GM23338 (cell line): Measurements from ENCODE around the gene MYO1G.

ENCODE experiments used
- CTCF ChIP-seq, 2 experiments: fragments of 200-600 bp in 1 of 2; sonication (generic) in 1 of 2; conservative IDR thresholded peaks; 2 replicates each; pipeline versions ENCODE4 v1.5.1 to v1.6.1; 2016 to 2017; ENCODE audit warnings: antibody characterized with exemption in 2 of 2, low read depth in 2 of 2, mild to moderate bottlenecking in 2 of 2, moderate library complexity in 1 of 2
- EZH2 ChIP-seq: fragments of 200-600 bp; sonication (generic); IDR thresholded peaks from one replicate; pipeline ENCODE4 v1.8.0; 2017; ENCODE audit warnings: antibody characterized with exemption, mild to moderate bottlenecking, low read depth; ENCODE audit not compliant: unreplicated experiment
- EZH2phosphoT487 ChIP-seq: fragments of 200-600 bp; sonication (generic); IDR thresholded peaks from one replicate; pipeline ENCODE4 v1.8.1; 2018; ENCODE audit warnings: antibody characterized with exemption; ENCODE audit not compliant: unreplicated experiment
- POLR2AphosphoS5 ChIP-seq: IDR thresholded peaks from 2 replicates; pipeline ENCODE4 v1.6.1; 2016; ENCODE audit warnings: antibody characterized with exemption, low read depth
- ZNF331 ChIP-seq: fragments of 250-450 bp; sonication (Bioruptor Pico); IDR thresholded peaks from 2 replicates; pipeline ENCODE4 v1.5.0; 2020; ENCODE audit warnings: low read depth, mild to moderate bottlenecking, moderate library complexity
- TF ChIP-seq, protein P1 (sequence below): IDR thresholded peaks from one replicate; pipeline ENCODE4 v1.6.1; 2018; ENCODE audit warnings: antibody characterized with exemption; ENCODE audit not compliant: unreplicated experiment

- TF ChIP-seq CTCF (conservative IDR thresholded peaks at IDR 0.05; ENCODE audit: low read depth in 2 of 2) (no peak), POLR2AphosphoS5 (no peak), EZH2 (no peak), EZH2phosphoT487 (no peak), ZNF331 (CRISPR knock-in tag) (no peak)
- TF ChIP-seq, protein P1, sequence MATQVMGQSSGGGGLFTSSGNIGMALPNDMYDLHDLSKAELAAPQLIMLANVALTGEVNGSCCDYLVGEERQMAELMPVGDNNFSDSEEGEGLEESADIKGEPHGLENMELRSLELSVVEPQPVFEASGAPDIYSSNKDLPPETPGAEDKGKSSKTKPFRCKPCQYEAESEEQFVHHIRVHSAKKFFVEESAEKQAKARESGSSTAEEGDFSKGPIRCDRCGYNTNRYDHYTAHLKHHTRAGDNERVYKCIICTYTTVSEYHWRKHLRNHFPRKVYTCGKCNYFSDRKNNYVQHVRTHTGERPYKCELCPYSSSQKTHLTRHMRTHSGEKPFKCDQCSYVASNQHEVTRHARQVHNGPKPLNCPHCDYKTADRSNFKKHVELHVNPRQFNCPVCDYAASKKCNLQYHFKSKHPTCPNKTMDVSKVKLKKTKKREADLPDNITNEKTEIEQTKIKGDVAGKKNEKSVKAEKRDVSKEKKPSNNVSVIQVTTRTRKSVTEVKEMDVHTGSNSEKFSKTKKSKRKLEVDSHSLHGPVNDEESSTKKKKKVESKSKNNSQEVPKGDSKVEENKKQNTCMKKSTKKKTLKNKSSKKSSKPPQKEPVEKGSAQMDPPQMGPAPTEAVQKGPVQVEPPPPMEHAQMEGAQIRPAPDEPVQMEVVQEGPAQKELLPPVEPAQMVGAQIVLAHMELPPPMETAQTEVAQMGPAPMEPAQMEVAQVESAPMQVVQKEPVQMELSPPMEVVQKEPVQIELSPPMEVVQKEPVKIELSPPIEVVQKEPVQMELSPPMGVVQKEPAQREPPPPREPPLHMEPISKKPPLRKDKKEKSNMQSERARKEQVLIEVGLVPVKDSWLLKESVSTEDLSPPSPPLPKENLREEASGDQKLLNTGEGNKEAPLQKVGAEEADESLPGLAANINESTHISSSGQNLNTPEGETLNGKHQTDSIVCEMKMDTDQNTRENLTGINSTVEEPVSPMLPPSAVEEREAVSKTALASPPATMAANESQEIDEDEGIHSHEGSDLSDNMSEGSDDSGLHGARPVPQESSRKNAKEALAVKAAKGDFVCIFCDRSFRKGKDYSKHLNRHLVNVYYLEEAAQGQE = no peak
Measured at GRCh38 chr7:45003789-45004188, 25.0 kb upstream of the MYO1G start.
